MM.1S (cell line): ENCODE data around the gene EML1.

ENCODE experiments used
- DNase-seq: peaks from one replicate; pipeline ENCODE4 v3.0.0-alpha.2; 2015
- H2AFZ ChIP-seq: fragments of 300-600 bp; sonication (generic); 2 replicates; pipeline ENCODE4 v1.6.0; 2016; ENCODE audit warnings: antibody characterized with exemption, low read length
- H3F3A ChIP-seq: fragments of 300-600 bp; sonication (generic); 2 replicates; pipeline ENCODE4 v1.6.1; 2016; ENCODE audit warnings: mild to moderate bottlenecking, antibody characterized with exemption, low read length, moderate library complexity, mixed read lengths; ENCODE audit not compliant: insufficient read depth
- H3K27ac ChIP-seq: fragments of 300-600 bp; sonication (generic); 2 replicates; pipeline ENCODE4 v1.5.1; 2016; ENCODE audit warnings: mild to moderate bottlenecking, low read length
- H3K27me3 ChIP-seq: fragments of 300-600 bp; sonication (generic); replicated peaks from 2 replicates; pipeline ENCODE4 v1.6.0; 2016; ENCODE audit warnings: low read length; ENCODE audit not compliant: insufficient read depth
- H3K36me3 ChIP-seq: fragments of 300-600 bp; sonication (generic); replicated peaks from 2 replicates; pipeline ENCODE4 v1.6.1; 2016; ENCODE audit warnings: mild to moderate bottlenecking, low read length, mixed read lengths; ENCODE audit not compliant: insufficient read depth
- H3K4me1 ChIP-seq: fragments of 300-600 bp; sonication (generic); 2 replicates; pipeline ENCODE4 v1.6.1; 2016; ENCODE audit warnings: low read length, mixed read lengths
- H3K4me2 ChIP-seq: fragments of 300-600 bp; sonication (generic); 2 replicates; pipeline ENCODE4 v1.6.0; 2016; ENCODE audit warnings: low read depth, low read length
- H3K4me3 ChIP-seq: fragments of 300-600 bp; sonication (generic); 2 replicates; pipeline ENCODE4 v1.5.1; 2016; ENCODE audit warnings: low read length, mixed read lengths
- H3K79me2 ChIP-seq: fragments of 300-600 bp; sonication (generic); 2 replicates; pipeline ENCODE4 v1.6.1; 2016; ENCODE audit warnings: mixed run types, low read length, mixed read lengths
- H3K9ac ChIP-seq: fragments of 300-600 bp; sonication (generic); 2 replicates; pipeline ENCODE4 v1.6.1; 2016; ENCODE audit warnings: low read length, mixed read lengths
- H3K9me2 ChIP-seq: fragments of 300-600 bp; sonication (generic); replicated peaks from 2 replicates; pipeline ENCODE4 v1.6.1; 2016; ENCODE audit warnings: mild to moderate bottlenecking, low read length, mixed read lengths; ENCODE audit not compliant: insufficient read depth
- H3K9me3 ChIP-seq: fragments of 300-600 bp; sonication (generic); replicated peaks from 2 replicates; pipeline ENCODE4 v1.6.1; 2016; ENCODE audit warnings: mild to moderate bottlenecking, low read length, mixed read lengths; ENCODE audit not compliant: insufficient read depth
- H4K20me1 ChIP-seq: fragments of 300-600 bp; sonication (generic); 2 replicates; pipeline ENCODE4 v1.6.1; 2016; ENCODE audit warnings: mild to moderate bottlenecking, low read length, moderate library complexity, mixed read lengths; ENCODE audit not compliant: insufficient read depth
- EZH2 ChIP-seq: fragments of 300-600 bp; sonication (generic); optimal IDR thresholded peaks from 2 replicates; pipeline ENCODE3; 2017; ENCODE audit warnings: low read depth, mild to moderate bottlenecking, antibody characterized with exemption, low read length, mixed read lengths
- EZH2phosphoT487 ChIP-seq: fragments of 300-600 bp; sonication (generic); IDR thresholded peaks from 2 replicates; pipeline ENCODE4 v1.6.1; 2018; ENCODE audit warnings: antibody characterized with exemption, low read length
- TF ChIP-seq, protein P1 (sequence below): fragments of 300-600 bp; sonication (generic); IDR thresholded peaks from 2 replicates; pipeline ENCODE4 v1.5.1; 2016; ENCODE audit warnings: antibody characterized with exemption, low read length, mixed read lengths

Gene EML1

DNA sequence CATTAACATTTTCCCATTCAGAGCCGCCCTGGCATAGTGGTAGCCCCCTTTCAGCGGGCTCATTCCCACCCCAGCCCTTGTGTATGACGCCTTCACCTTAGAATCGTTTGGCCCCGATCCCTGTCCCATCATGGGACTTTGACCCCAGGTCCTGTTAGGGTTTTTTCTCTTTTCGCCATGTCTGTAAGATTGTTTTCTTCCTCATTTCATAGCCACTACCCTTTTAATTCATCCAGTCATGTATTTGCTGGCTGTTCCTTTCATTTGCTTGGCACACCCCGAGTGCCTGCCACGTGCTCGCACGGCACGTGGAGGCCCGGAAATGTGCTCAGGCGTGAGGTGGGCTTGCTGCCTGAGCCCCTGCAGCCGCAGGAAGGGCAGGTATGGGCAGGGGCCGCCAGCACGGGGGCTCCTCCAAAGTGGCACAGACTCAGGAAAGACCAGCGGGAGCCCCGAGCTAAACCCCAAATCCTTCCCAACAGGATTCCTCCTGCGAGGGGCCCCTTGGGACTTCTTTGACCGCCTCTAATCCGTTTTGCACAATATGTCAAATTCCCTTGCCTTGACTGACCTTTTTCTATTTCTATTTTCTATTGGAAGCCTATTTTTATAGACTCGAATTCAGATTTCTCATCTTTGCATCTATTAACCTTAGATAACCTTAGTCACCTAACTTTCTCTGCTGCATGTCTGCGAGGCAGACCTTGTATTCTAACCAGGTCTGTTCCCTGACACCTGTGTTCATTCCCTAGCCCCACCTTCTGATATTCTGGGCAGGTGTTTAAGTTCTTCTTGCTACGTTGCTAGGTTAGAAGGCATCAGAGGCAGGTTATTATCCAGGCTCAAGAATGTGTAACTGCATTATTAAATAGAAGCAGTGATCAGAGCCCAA is 114.8 kb downstream of the EML1 start:
- no peaks in the 10 kb centered on the region for H3K27me3 ChIP-seq
- H3K36me3 ChIP-seq = no peaks in the 10 kb centered on the region
- H3K79me2 ChIP-seq = no peaks in the 10 kb centered on the region
- no peak overlapping the region for H3K4me2 ChIP-seq
- no peak overlapping the region for H3K4me3 ChIP-seq
- H3K4me1 ChIP-seq = no peaks in the 10 kb centered on the region
- H3K9me2 ChIP-seq = no peaks in the 10 kb centered on the region
- H4K20me1 ChIP-seq = no peaks in the 10 kb centered on the region
- H3K27ac ChIP-seq = no peak overlapping the region
- H3F3A ChIP-seq = no peaks in the 10 kb centered on the region
- H2AFZ ChIP-seq = no peak overlapping the region
- H3K9ac ChIP-seq = no peak overlapping the region
- TF ChIP-seq, protein P1, sequence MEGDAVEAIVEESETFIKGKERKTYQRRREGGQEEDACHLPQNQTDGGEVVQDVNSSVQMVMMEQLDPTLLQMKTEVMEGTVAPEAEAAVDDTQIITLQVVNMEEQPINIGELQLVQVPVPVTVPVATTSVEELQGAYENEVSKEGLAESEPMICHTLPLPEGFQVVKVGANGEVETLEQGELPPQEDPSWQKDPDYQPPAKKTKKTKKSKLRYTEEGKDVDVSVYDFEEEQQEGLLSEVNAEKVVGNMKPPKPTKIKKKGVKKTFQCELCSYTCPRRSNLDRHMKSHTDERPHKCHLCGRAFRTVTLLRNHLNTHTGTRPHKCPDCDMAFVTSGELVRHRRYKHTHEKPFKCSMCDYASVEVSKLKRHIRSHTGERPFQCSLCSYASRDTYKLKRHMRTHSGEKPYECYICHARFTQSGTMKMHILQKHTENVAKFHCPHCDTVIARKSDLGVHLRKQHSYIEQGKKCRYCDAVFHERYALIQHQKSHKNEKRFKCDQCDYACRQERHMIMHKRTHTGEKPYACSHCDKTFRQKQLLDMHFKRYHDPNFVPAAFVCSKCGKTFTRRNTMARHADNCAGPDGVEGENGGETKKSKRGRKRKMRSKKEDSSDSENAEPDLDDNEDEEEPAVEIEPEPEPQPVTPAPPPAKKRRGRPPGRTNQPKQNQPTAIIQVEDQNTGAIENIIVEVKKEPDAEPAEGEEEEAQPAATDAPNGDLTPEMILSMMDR = no peak
- TF ChIP-seq EZH2 = no peak
- no peaks in the 10 kb centered on the region for H3K9me3 ChIP-seq
- no peak for DNase-seq

- Histone ChIP-seq H3K9me2 (no peaks in the 10 kb centered on the region), H2AFZ (no peak overlapping the region), H3K4me2 (no peak overlapping the region), H3K27ac (no peak overlapping the region), H3K9me3 (no peaks in the 10 kb centered on the region), H3K4me3 (no peak overlapping the region), H3F3A (no peaks in the 10 kb centered on the region), H3K36me3 (no peaks in the 10 kb centered on the region), H4K20me1 (no peaks in the 10 kb centered on the region), H3K4me1 (no peaks in the 10 kb centered on the region), H3K27me3 (no peaks in the 10 kb centered on the region), H3K79me2 (no peaks in the 10 kb centered on the region), H3K9ac (no peak overlapping the region)
- no peak for DNase-seq
- no peak for TF ChIP-seq EZH2phosphoT487
- TF ChIP-seq, protein P1 = no peak
- no peak for TF ChIP-seq EZH2
Observed at GRCh38 chr14:99908653-99909250, 115.5 kb downstream of the EML1 start.

GRCh38 chr14:99909513-99910064 is 116.4 kb downstream of the EML1 start:
- DNase-seq = no peak
- Histone ChIP-seq H3K9ac (no peak overlapping the region), H2AFZ (no peak overlapping the region), H3K27me3 (no peaks in the 10 kb centered on the region), H3K4me3 (no peak overlapping the region), H3K9me3 (no peaks in the 10 kb centered on the region), H3K9me2 (no peaks in the 10 kb centered on the region), H3K79me2 (no peaks in the 10 kb centered on the region), H3K27ac (no peak overlapping the region), H4K20me1 (no peaks in the 10 kb centered on the region), H3K36me3 (no peaks in the 10 kb centered on the region), H3K4me2 (no peak overlapping the region), H3F3A (no peaks in the 10 kb centered on the region), H3K4me1 (no peaks in the 10 kb centered on the region)
- TF ChIP-seq EZH2phosphoT487 = no peak
